DND-41 (cell line): ENCODE measurements around the gene ZFP57.

Experiments used
- CTCF ChIP-seq: IDR thresholded peaks from 2 replicates; pipeline ENCODE4 v1.5.1; 2012; ENCODE audit warnings: borderline replicate concordance, low read length, moderate library complexity, mild to moderate bottlenecking; ENCODE audit not compliant: poor library complexity, severe bottlenecking; ENCODE audit errors: extremely low read depth
- EZH2 ChIP-seq: IDR thresholded peaks from 3 replicates; pipeline ENCODE4 v1.6.1; 2012; ENCODE audit warnings: borderline replicate concordance, low read depth, mild to moderate bottlenecking, moderate library complexity, low read length, inconsistent platforms; ENCODE audit not compliant: severe bottlenecking

DNA sequence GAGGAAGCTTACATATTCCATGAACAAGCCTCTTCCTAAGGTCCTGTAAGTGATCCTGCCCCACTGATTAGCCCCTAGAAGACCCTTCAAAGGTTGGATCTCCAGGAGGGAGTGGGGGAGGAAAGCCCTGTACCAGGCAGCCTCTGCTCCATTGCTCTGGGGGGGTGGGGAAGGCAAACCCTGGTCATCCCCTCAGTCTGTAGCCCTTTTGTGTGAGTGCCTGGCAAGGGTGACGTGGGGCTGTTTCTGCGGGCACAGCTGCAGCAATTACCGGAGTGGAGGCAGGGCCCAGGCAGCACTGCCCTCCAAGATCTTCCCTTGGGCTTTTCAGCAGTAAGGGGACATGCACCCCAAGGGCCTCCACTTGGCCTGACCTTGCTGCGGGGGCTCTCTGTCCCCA, 24.2 kb downstream of the ZFP57 start, which contains the start of gene MOG:
- TF ChIP-seq CTCF (no peak), EZH2 (no peak)
